GM12878 (cell line): ENCODE results near the gene NSG1.

Experiments
- CTCF ChIP-seq, 3 experiments: IDR thresholded peaks in 2 of 3; conservative IDR thresholded peaks in 1 of 3; 2 replicates each; pipeline ENCODE4 v1.5.1; 2011; ENCODE audit warnings: low read depth in 3 of 3, low read length in 3 of 3, mild to moderate bottlenecking in 3 of 3, control low read depth in 2 of 3, moderate library complexity in 2 of 3, inconsistent platforms in 1 of 3, mixed read lengths in 1 of 3; ENCODE audit not compliant: control insufficient read depth in 2 of 3, insufficient read depth in 1 of 3; ENCODE audit errors: extremely low read depth in 1 of 3
- EZH2 ChIP-seq: IDR thresholded peaks from 2 replicates; pipeline ENCODE4 v1.6.1; 2012; ENCODE audit warnings: low read depth, mild to moderate bottlenecking, control low read depth, inconsistent platforms, low read length, borderline replicate concordance; ENCODE audit not compliant: control insufficient read depth
- FOXK2 ChIP-seq: fragments of 450-650 bp; IDR thresholded peaks from 2 replicates; pipeline ENCODE4 v1.6.1; 2017; ENCODE audit warnings: mild to moderate bottlenecking, moderate library complexity
- FOXM1 ChIP-seq: IDR thresholded peaks from 2 replicates; pipeline ENCODE4 v1.6.1; 2012; ENCODE audit warnings: low read depth, mild to moderate bottlenecking, inconsistent platforms, low read length, moderate library complexity
- MYC ChIP-seq: IDR thresholded peaks from 2 replicates; pipeline ENCODE4 v1.6.1; 2011; ENCODE audit warnings: mild to moderate bottlenecking, low read length, moderate library complexity, inconsistent platforms; ENCODE audit not compliant: insufficient read depth, insufficient replicate concordance, insufficient read length, severe bottlenecking
- POLR2AphosphoS5 ChIP-seq: IDR thresholded peaks from 2 replicates; pipeline ENCODE4 v1.6.1; 2011; ENCODE audit warnings: mild to moderate bottlenecking, low read length, inconsistent platforms
- RBBP5 ChIP-seq: fragments of 200-600 bp; sonication (generic); conservative IDR thresholded peaks from 2 replicates; pipeline ENCODE4 v1.6.1; 2016
- SMAD1 ChIP-seq: fragments of 450-650 bp; IDR thresholded peaks from 2 replicates; pipeline ENCODE4 v1.6.1; 2018; ENCODE audit warnings: mild to moderate bottlenecking, low read depth; ENCODE audit not compliant: partially characterized antibody
- TAF1 ChIP-seq: IDR thresholded peaks from 2 replicates; pipeline ENCODE4 v1.6.1; 2011; ENCODE audit warnings: mild to moderate bottlenecking, low read depth, low read length, borderline replicate concordance
- TF ChIP-seq, protein P1 (sequence below): fragments of 450-650 bp; IDR thresholded peaks from 2 replicates; pipeline ENCODE4 v1.6.1; 2014; ENCODE audit warnings: mild to moderate bottlenecking
- TF ChIP-seq, protein P2 (sequence below): IDR thresholded peaks from 2 replicates; pipeline ENCODE4 v1.6.1; 2012; ENCODE audit warnings: low read depth, low read length, improper control_type of control experiment

GRCh38 chr4:4376074-4376473 lies 10.8 kb upstream of the NSG1 start:
- TF ChIP-seq POLR2AphosphoS5 (no peak), EZH2 (no peak), MYC (no peak), FOXK2 (no peak), CTCF (IDR thresholded peaks at IDR 0.05 in 2 of 3, conservative IDR thresholded peaks at IDR 0.05 in 1 of 3; ENCODE audit: control insufficient read depth in 2 of 3, extremely low read depth in 1 of 3, insufficient read depth in 1 of 3, low read depth in 3 of 3, low read length in 3 of 3) (no peak), SMAD1 (no peak), TAF1 (no peak), FOXM1 (no peak), RBBP5 (no peak)
- TF ChIP-seq, protein P1, sequence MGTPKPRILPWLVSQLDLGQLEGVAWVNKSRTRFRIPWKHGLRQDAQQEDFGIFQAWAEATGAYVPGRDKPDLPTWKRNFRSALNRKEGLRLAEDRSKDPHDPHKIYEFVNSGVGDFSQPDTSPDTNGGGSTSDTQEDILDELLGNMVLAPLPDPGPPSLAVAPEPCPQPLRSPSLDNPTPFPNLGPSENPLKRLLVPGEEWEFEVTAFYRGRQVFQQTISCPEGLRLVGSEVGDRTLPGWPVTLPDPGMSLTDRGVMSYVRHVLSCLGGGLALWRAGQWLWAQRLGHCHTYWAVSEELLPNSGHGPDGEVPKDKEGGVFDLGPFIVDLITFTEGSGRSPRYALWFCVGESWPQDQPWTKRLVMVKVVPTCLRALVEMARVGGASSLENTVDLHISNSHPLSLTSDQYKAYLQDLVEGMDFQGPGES = no peak
- TF ChIP-seq, protein P2, sequence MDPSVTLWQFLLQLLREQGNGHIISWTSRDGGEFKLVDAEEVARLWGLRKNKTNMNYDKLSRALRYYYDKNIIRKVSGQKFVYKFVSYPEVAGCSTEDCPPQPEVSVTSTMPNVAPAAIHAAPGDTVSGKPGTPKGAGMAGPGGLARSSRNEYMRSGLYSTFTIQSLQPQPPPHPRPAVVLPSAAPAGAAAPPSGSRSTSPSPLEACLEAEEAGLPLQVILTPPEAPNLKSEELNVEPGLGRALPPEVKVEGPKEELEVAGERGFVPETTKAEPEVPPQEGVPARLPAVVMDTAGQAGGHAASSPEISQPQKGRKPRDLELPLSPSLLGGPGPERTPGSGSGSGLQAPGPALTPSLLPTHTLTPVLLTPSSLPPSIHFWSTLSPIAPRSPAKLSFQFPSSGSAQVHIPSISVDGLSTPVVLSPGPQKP = no peak
